ENCODE results near the gene LYPLA2.

Gene LYPLA2

DNA sequence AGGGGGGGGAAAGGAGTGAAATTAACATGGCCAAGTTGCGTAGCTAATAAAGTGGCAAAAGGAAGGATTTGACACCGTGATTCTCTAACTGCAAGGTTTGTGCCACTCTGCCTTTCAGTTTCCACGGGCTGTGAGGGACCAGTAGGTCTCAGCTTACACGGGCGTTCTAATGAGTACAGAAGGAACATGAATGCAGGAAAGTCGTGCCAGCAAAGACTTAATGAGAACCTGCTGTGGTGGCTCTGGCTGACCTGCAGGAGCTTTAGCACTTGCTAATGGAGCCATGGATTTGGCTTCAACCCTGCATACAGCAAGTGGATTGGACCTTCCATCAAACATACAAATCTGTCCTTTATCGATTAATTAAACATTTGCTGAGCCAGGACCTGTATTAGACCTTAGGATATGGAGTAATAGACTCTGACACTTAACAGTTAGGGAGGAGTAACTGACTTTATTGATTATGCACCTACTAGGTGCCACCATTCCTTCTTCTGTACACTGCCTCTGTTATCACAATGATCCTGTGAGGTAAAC, 27.8 kb upstream of the LYPLA2 start:
- Histone ChIP-seq H3K9me3 (ENCODE audit: control insufficient read depth, insufficient read depth, low read length) (no peaks in the 10 kb centered on the region), H3K27ac (ENCODE audit: low read depth, low read length) (no peak overlapping the region), H3K36me3 (ENCODE audit: control insufficient read depth, low read length) (peaks cover 62% of the 10 kb centered on the region), H3K27me3 (ENCODE audit: control insufficient read depth, low read length) (no peaks in the 10 kb centered on the region), H3K4me1 (ENCODE audit: control insufficient read depth, low read length) (no peaks in the 10 kb centered on the region), H4K20me1 (ENCODE audit: control insufficient read depth, insufficient read depth, low read depth, low read length) (no peaks in the 10 kb centered on the region), H3K4me2 (ENCODE audit: low read length) (no peak overlapping the region), H3K9me2 (replicated peaks; ENCODE audit: control insufficient read depth, low read length) (no peaks in the 10 kb centered on the region), H3K79me2 (ENCODE audit: control insufficient read depth, low read length) (no peaks in the 10 kb centered on the region), H3F3A (ENCODE audit: control insufficient read depth, insufficient read depth) (peaks cover 3% of the 10 kb centered on the region), H3K4me3 (ENCODE audit: low read length) (no peak overlapping the region)
- TF ChIP-seq EZH2phosphoT487 (IDR thresholded peaks at IDR 0.05; ENCODE audit: borderline replicate concordance, low read length), result no peak
- TF ChIP-seq, protein P1, sequence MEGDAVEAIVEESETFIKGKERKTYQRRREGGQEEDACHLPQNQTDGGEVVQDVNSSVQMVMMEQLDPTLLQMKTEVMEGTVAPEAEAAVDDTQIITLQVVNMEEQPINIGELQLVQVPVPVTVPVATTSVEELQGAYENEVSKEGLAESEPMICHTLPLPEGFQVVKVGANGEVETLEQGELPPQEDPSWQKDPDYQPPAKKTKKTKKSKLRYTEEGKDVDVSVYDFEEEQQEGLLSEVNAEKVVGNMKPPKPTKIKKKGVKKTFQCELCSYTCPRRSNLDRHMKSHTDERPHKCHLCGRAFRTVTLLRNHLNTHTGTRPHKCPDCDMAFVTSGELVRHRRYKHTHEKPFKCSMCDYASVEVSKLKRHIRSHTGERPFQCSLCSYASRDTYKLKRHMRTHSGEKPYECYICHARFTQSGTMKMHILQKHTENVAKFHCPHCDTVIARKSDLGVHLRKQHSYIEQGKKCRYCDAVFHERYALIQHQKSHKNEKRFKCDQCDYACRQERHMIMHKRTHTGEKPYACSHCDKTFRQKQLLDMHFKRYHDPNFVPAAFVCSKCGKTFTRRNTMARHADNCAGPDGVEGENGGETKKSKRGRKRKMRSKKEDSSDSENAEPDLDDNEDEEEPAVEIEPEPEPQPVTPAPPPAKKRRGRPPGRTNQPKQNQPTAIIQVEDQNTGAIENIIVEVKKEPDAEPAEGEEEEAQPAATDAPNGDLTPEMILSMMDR (IDR thresholded peaks at IDR 0.05; ENCODE audit: low read depth, low read length, poor library complexity, severe bottlenecking), result no peak

DNA sequence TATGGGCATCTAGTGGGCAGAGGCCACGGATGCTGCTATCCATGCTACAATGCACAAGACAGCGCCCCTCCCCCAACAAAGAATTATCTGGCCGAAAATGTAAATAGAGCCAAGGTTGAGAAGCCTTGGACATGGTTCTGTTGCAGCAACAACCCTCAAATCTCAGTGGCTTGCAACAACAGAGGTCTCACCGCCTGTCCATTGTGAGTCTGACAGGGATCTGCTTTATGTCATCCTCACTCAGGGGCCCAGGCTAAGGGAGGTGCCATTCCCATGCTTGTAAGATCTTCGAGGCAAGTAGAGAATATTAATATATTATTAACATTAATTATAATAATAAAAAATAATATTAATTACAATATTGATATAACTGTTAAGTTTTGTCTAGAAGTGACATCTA, 22.2 kb upstream of the LYPLA2 start:
- no peaks in the 10 kb centered on the region for H3K9me2 ChIP-seq (replicated peaks; ENCODE audit: control insufficient read depth, low read length)
- H3K4me2 ChIP-seq (ENCODE audit: low read length), result no peak overlapping the region
- peaks cover 5% of the 10 kb centered on the region; the same call in 1 of the 2 replicates for H3F3A ChIP-seq (ENCODE audit: control insufficient read depth, insufficient read depth)
- peaks cover 4% of the 10 kb centered on the region for H3K4me1 ChIP-seq (ENCODE audit: control insufficient read depth, low read length)
- H3K79me2 ChIP-seq (ENCODE audit: control insufficient read depth, low read length), result peaks cover 8% of the 10 kb centered on the region
- no peaks in the 10 kb centered on the region for H3K27me3 ChIP-seq (ENCODE audit: control insufficient read depth, low read length)
- H3K9me3 ChIP-seq (ENCODE audit: control insufficient read depth, insufficient read depth, low read length), result no peaks in the 10 kb centered on the region
- TF ChIP-seq EZH2phosphoT487 (IDR thresholded peaks at IDR 0.05; ENCODE audit: borderline replicate concordance, low read length), result no peak
- TF ChIP-seq, protein P1 (IDR thresholded peaks at IDR 0.05; ENCODE audit: low read depth, low read length, poor library complexity, severe bottlenecking), result no peak
- no peak overlapping the region for H3K27ac ChIP-seq (ENCODE audit: low read depth, low read length)
- H3K36me3 ChIP-seq (ENCODE audit: control insufficient read depth, low read length), result peaks cover 24% of the 10 kb centered on the region
- no peaks in the 10 kb centered on the region for H4K20me1 ChIP-seq (ENCODE audit: control insufficient read depth, insufficient read depth, low read depth, low read length)
- H3K4me3 ChIP-seq (ENCODE audit: low read length), result no peak overlapping the region

DNA sequence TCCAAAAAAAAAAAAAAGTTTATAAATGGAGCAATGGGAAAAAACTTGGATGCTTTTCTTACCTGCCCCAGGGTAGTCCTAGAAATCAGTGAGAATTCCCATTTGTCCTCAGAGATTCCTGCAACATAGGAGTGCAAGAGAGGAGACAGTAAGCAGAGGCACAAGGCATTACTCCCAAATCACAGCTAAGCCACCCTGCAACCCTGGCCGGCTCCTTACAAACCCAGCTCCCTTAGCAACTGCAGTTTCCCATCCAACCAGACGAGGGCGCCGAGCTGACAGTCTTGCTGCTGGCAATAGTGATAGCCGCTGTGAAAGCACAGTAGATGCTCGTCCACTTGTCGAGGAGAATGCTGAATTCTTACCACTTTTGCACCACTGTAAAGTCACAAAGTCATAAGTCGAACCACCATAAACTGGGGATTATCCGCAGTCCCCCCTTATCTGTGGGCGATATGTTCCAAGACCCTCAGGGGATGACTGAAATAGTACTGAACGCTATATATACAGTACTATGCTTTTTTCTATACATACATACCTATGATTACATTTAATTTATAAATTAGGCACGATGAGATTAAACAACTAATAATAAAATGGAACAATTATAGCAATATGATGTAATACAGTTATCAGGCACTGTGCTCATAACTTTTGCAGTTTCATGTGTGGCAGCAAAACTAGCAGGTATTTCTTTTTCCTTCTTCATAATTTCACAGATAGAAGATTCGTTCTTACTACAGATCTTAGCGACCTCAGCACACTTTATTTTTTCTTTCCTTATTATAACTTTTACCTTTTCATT, 18.7 kb upstream of the LYPLA2 start:
- TF ChIP-seq, protein P1 (IDR thresholded peaks at IDR 0.05; ENCODE audit: low read depth, low read length, poor library complexity, severe bottlenecking), result peak; percentile 96
- no peak for TF ChIP-seq EZH2phosphoT487 (IDR thresholded peaks at IDR 0.05; ENCODE audit: borderline replicate concordance, low read length)
- H3K4me3 ChIP-seq (ENCODE audit: low read length), result no peak overlapping the region
- no peaks in the 10 kb centered on the region for H3K9me2 ChIP-seq (replicated peaks; ENCODE audit: control insufficient read depth, low read length)

More for the DNA sequence above, 18.7 kb upstream of the LYPLA2 start:
- Histone ChIP-seq H3F3A (ENCODE audit: control insufficient read depth, insufficient read depth) (peaks cover 5% of the 10 kb centered on the region; the same call in 1 of the 2 replicates), H3K4me2 (ENCODE audit: low read length) (peak overlapping the region; percentile 40), H3K36me3 (ENCODE audit: control insufficient read depth, low read length) (peaks cover 16% of the 10 kb centered on the region), H3K79me2 (ENCODE audit: control insufficient read depth, low read length) (peaks cover 36% of the 10 kb centered on the region), H3K9me3 (ENCODE audit: control insufficient read depth, insufficient read depth, low read length) (no peaks in the 10 kb centered on the region), H4K20me1 (ENCODE audit: control insufficient read depth, insufficient read depth, low read depth, low read length) (no peaks in the 10 kb centered on the region), H3K4me1 (ENCODE audit: control insufficient read depth, low read length) (peaks cover 19% of the 10 kb centered on the region), H3K27me3 (ENCODE audit: control insufficient read depth, low read length) (no peaks in the 10 kb centered on the region), H3K27ac (ENCODE audit: low read depth, low read length) (no peak overlapping the region)

All from DOHH2 (cell line).